Neural crest cell (in vitro differentiated cells): ENCODE results near the gene OR51E1. TPM values are rescaled to one million over a fixed set of nuclear protein-coding genes. Genes with fewer than 3 reads are reported as not detected.

ENCODE experiments used
- DNase-seq: peaks from one replicate; pipeline ENCODE4 v3.0.0; 2021; ENCODE audit warnings: low read depth, mixed read lengths, low spot score
- H3K27ac Mint-ChIP-seq: one replicate; pipeline ENCODE4 v1.8.0; 2021; ENCODE audit warnings: mild to moderate bottlenecking, mixed read lengths; ENCODE audit not compliant: unreplicated experiment
- H3K27me3 Mint-ChIP-seq: 2 replicates; pipeline ENCODE4 v1.8.0; 2021; ENCODE audit warnings: low read depth, mild to moderate bottlenecking, mixed read lengths
- H3K36me3 Mint-ChIP-seq: 2 replicates; pipeline ENCODE4 v1.8.0; 2021; ENCODE audit warnings: low read depth, mild to moderate bottlenecking, mixed read lengths
- H3K4me1 Mint-ChIP-seq: 2 replicates; pipeline ENCODE4 v1.8.0; 2021; ENCODE audit warnings: mixed read lengths
- H3K4me3 Mint-ChIP-seq: one replicate; pipeline ENCODE4 v1.8.0; 2021; ENCODE audit warnings: mild to moderate bottlenecking, mixed read lengths
- H3K9me3 Mint-ChIP-seq: 2 replicates; pipeline ENCODE4 v1.8.0; 2021; ENCODE audit warnings: mixed read lengths
- long read RNA-seq: library from polyadenylated mRNA; unstranded; transcript quantifications from one replicate; pipeline ENCODE4 v2.0.0, GENCODE V29; 2020
- total RNA-seq: library from RNA; stranded (reverse); gene quantifications from 2 replicates; pipeline ENCODE4 v1.2.1, GENCODE V29; 2021
- TF ChIP-seq, protein P1 (sequence below): fragments of 200-600 bp; sonication (generic); conservative IDR thresholded peaks from 2 replicates; pipeline ENCODE4 v1.5.0; 2021; ENCODE audit warnings: antibody characterized with exemption, mild to moderate bottlenecking

OR51E1 gene, protein sequence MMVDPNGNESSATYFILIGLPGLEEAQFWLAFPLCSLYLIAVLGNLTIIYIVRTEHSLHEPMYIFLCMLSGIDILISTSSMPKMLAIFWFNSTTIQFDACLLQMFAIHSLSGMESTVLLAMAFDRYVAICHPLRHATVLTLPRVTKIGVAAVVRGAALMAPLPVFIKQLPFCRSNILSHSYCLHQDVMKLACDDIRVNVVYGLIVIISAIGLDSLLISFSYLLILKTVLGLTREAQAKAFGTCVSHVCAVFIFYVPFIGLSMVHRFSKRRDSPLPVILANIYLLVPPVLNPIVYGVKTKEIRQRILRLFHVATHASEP
- not detected in 2 replicates for total RNA-seq
- long read RNA-seq: 0 reads

DNA sequence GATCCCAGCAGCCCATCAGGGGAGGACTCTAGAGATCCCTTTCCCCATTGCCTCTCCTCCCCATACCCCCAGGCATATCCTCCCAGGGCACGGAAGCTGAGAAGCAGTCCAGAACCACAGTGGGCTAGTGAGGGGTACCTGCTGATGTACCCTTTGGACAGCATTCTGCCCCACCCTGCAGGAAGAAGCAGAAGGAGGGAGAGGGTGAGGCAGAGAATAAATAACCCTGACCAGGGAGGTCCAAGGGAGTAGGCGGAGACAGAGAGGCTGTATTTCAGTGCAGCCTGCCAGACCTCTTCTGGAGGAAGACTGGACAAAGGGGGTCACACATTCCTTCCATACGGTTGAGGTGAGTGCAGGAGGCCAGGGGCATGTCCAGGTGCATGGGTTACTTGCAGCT, at the start of gene OR51E1:
Gene OR51E1, plus strand, starts transcription at position 301 of the 400 bp plus-strand sequence. CDS start 8,545 bp downstream, outside the sequence.
- H3K27me3 Mint-ChIP-seq: peaks cover 13% of the 10 kb centered on the region
- H3K27ac Mint-ChIP-seq: peak within 1 kb of the TSS; percentile 83
- H3K9me3 Mint-ChIP-seq: no peaks in the 10 kb centered on the region
- no peaks in the 10 kb centered on the region for H3K36me3 Mint-ChIP-seq
- H3K4me3 Mint-ChIP-seq: no peak within 1 kb of the TSS
- TF ChIP-seq, protein P1, sequence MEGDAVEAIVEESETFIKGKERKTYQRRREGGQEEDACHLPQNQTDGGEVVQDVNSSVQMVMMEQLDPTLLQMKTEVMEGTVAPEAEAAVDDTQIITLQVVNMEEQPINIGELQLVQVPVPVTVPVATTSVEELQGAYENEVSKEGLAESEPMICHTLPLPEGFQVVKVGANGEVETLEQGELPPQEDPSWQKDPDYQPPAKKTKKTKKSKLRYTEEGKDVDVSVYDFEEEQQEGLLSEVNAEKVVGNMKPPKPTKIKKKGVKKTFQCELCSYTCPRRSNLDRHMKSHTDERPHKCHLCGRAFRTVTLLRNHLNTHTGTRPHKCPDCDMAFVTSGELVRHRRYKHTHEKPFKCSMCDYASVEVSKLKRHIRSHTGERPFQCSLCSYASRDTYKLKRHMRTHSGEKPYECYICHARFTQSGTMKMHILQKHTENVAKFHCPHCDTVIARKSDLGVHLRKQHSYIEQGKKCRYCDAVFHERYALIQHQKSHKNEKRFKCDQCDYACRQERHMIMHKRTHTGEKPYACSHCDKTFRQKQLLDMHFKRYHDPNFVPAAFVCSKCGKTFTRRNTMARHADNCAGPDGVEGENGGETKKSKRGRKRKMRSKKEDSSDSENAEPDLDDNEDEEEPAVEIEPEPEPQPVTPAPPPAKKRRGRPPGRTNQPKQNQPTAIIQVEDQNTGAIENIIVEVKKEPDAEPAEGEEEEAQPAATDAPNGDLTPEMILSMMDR: no peak
- DNase-seq: no peak
- no peaks in the 10 kb centered on the region for H3K4me1 Mint-ChIP-seq

DNA sequence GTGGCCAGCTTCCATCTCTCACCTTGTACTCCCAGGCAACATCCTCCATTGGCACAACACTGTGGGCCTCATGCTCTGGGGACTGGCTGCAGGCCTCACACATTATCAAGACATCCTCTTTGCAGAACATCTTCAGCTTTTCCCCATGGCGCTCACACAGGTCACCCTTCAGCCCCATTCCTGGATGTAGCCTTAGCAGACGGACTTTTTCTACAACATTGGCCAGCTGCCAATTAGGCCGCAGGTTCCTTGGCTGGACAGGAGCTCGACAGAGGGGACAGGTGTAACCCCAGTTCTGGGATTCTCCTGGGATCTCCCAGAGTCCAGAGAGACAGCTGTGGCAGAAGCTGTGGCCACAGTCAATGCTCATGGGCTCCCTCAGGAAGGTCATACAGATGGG, 38.7 kb upstream of the OR51E1 start:
- Mint-ChIP-seq H3K36me3 (no peaks in the 10 kb centered on the region), H3K4me3 (no peak overlapping the region), H3K4me1 (peaks cover 16% of the 10 kb centered on the region), H3K27me3 (peaks cover 9% of the 10 kb centered on the region), H3K27ac (no peak overlapping the region), H3K9me3 (no peaks in the 10 kb centered on the region)
- no peak for DNase-seq
- TF ChIP-seq, protein P1: no peak

DNA sequence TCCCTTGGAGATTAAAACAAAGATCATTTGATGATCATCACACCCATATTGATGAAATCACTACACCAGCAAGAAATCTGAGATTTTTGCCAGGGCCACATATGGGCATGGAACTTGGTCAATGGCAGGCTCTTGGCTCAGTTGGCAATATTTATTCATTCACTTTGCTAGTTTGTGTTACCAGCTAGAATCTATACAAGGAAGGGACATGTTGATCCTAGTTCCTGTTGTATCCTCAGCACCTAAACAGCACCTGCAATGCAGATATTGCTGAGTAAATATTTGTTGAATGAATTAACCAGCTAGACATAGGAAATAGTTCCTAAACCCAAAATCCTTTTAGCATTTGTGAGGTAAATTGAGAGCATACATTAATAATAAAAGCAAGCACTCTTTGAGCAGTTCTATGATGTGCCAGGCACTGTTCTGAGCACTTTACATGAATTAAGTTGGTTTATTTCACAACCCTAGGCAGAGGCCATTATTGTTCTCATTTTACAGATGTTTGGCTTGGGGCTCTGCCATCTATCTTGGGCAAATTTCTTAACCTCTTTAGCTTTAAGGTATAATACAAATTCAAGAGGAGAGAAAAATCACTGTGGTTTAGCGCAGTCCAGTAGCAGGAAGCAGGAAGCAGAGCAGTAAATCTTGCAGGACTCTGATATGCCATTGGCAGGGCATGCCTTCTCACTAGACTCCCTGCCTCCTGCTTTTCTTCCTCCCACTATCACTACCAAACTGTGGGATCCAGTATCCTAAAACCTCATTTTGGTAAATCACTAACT, 37.4 kb upstream of the OR51E1 start:
- no peak overlapping the region for H3K27ac Mint-ChIP-seq
- H3K4me1 Mint-ChIP-seq: peaks cover 16% of the 10 kb centered on the region
- peaks cover 15% of the 10 kb centered on the region for H3K27me3 Mint-ChIP-seq
- peak overlapping the region; percentile 96 for H3K4me3 Mint-ChIP-seq
- DNase-seq: no peak
- H3K36me3 Mint-ChIP-seq: no peaks in the 10 kb centered on the region
- no peaks in the 10 kb centered on the region for H3K9me3 Mint-ChIP-seq
- TF ChIP-seq, protein P1: no peak

DNA sequence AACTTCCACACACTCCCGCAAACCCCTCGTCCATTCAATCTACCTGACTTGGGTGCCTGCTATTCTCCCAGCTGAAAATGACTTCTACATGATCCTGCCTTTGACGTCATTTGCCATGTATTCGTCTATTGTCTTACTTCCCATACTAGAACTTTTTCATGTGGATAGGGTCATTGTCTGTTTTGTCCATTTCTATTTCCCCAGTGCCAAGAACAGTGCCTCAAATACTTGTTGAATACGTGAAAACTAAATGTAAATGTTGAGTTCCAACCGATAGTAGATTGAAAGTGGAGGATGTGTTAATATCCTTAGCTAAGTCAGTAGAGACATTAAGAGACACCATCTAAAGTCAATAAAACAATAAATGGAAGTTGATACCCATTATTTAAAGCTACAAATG, 36.7 kb upstream of the OR51E1 start:
- peaks cover 16% of the 10 kb centered on the region for H3K4me1 Mint-ChIP-seq
- H3K27ac Mint-ChIP-seq: peak overlapping the region; percentile 3
- TF ChIP-seq, protein P1: no peak

DNA sequence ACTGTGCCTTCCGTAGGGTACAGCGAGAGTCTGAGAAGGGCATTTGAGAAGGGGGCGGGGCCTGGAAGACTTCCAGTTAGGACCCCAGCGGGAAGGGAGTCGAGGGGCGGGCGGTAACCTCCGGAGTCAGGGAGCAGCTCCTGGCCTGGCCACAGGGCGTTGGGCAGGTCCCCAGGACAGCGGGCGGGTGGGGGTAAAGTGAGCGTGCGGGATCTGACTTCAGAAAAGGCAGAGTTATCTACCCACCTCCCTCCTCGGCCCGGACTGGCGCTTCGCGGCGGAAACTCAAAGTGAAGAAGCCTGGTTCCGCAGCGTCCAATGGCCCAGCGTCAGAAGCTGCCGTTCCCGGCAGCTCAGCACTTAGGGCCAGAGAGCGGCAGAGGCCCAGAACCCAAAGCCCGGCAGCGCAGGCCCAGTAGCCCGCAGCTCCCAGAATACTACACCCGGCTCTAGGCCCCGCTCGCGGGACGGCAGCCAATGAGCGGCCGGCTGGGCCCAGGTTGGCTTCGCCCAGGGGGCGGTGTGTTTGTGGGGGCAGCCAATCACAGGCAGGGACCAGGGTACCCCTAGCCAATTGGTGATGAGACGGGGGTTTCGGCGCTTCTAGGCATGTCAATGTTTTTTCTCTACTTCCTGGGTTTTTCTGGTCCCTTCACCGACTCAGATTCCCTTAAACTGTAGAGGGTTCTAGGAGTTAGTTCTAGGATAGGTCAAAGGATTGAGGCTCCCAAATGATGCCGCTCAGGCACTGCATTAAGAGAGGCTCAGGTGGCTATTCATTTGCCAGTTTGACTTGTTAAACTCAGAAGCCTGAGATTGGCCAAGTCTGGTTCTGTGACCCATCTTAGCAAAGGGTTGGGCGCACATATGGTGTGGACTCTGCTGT, 35.8 kb upstream of the OR51E1 start, which contains the start of gene TRIM68:
Gene TRIM68, minus strand, starts transcription at position 451 of the 886 bp plus-strand sequence. CDS start 2,727 bp downstream, outside the sequence.
- Mint-ChIP-seq H3K27ac (peak within 1 kb of the TSS; percentile 90), H3K4me3 (peak within 1 kb of the TSS; percentile 96), H3K27me3 (peaks cover 24% of the 10 kb centered on the region), H3K4me1 (peaks cover 16% of the 10 kb centered on the region), H3K9me3 (no peaks in the 10 kb centered on the region), H3K36me3 (no peaks in the 10 kb centered on the region)
- TF ChIP-seq, protein P1: no peak
- DNase-seq: peak; percentile 87

More for the DNA sequence above, 36.7 kb upstream of the OR51E1 start:
- H3K27me3 Mint-ChIP-seq: peaks cover 18% of the 10 kb centered on the region
- peak overlapping the region; percentile 96 for H3K4me3 Mint-ChIP-seq
- DNase-seq: no peak
- no peaks in the 10 kb centered on the region for H3K36me3 Mint-ChIP-seq
- H3K9me3 Mint-ChIP-seq: no peaks in the 10 kb centered on the region
